ENCODE data around the gene CYREN.

CYREN gene

GRCh38 chr7:135197343-135197742 is 26.8 kb upstream of the CYREN start:
- no peak for DNase-seq (ENCODE audit: low read depth)

- no peak for DNase-seq (ENCODE audit: low read depth)
Observed at GRCh38 chr7:135195968-135196629, 25.6 kb upstream of the CYREN start.

GRCh38 chr7:135195156-135195555 is 24.6 kb upstream of the CYREN start:
- no peak for DNase-seq (ENCODE audit: low read depth)

- DNase-seq (ENCODE audit: low read depth): no peak
Observed at GRCh38 chr7:135194494-135195095, 24.1 kb upstream of the CYREN start.

- no peak for DNase-seq (ENCODE audit: low read depth)
Observed at GRCh38 chr7:135193615-135194081, 23.1 kb upstream of the CYREN start.

- DNase-seq (ENCODE audit: low read depth): no peak
Observed at GRCh38 chr7:135192914-135193536, 22.5 kb upstream of the CYREN start.

- no peak for DNase-seq (ENCODE audit: low read depth)
Observed at GRCh38 chr7:135190703-135191102, 20.2 kb upstream of the CYREN start.

GRCh38 chr7:135189961-135190360 is 19.5 kb upstream of the CYREN start:
- no peak for DNase-seq (ENCODE audit: low read depth)

GRCh38 chr7:135189221-135189662 is 18.7 kb upstream of the CYREN start:
- DNase-seq (ENCODE audit: low read depth): no peak

GRCh38 chr7:135188298-135188984 is 17.9 kb upstream of the CYREN start:
- no peak for DNase-seq (ENCODE audit: low read depth)

GRCh38 chr7:135186841-135187253 is 16.3 kb upstream of the CYREN start:
- DNase-seq (ENCODE audit: low read depth): no peak

GRCh38 chr7:135186261-135186540 is 15.7 kb upstream of the CYREN start:
- DNase-seq (ENCODE audit: low read depth): no peak

- no peak for DNase-seq (ENCODE audit: low read depth)
Observed at GRCh38 chr7:135185471-135186260, 15.2 kb upstream of the CYREN start.

- no peak for DNase-seq (ENCODE audit: low read depth)
Observed at GRCh38 chr7:135184254-135184841, 13.8 kb upstream of the CYREN start.

GRCh38 chr7:135183478-135183877 is 13.0 kb upstream of the CYREN start:
- no peak for DNase-seq (ENCODE audit: low read depth)

GRCh38 chr7:135181929-135182678 is 11.6 kb upstream of the CYREN start:
- no peak for DNase-seq (ENCODE audit: low read depth)

- DNase-seq (ENCODE audit: low read depth): no peak
Observed at GRCh38 chr7:135181261-135181928, 10.9 kb upstream of the CYREN start.

- no peak for DNase-seq (ENCODE audit: low read depth)
Observed at GRCh38 chr7:135180122-135180521, 9.6 kb upstream of the CYREN start.

- no peak for DNase-seq (ENCODE audit: low read depth)
Observed at GRCh38 chr7:135179321-135179925, 8.9 kb upstream of the CYREN start.

- no peak for DNase-seq (ENCODE audit: low read depth)
Observed at GRCh38 chr7:135178364-135178763, 7.9 kb upstream of the CYREN start.
